Measurements from ENCODE around the gene BAHCC1.

DNA sequence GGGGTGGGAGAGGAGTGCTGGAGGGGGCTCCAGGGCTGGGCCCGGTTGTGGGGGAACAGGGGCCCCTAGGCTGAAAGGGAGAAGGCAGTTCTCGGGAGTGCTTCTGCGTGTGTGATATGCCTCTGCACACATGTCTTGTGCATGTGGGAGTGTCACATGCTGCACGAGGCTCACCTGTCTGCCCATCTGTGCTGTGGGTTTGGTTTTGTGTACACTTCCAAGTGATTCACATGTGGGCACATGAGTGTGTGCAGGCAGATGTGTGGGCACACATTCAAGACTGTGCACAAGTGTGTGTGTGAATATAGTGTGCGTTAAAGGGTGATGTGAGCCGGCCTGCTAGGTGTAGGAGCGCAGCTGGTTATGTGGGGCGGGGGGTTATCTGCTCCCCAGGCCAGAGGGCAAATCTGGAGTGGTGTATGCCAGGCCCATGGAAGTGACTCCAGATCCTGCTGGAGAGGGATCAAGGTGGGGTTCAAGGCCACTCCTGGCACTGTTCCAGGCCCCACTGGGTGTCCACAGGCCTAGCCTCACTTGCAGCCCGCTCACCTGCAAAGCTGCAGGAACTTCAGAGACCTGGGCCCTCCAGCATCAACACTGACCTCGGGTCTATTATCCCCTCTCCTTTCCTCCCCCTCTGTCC, 3.8 kb upstream of the BAHCC1 start:
- no peak for TF ChIP-seq EZH2 (IDR thresholded peaks at IDR 0.05; ENCODE audit: low read length, missing control alignments)
- TF ChIP-seq, protein P1, sequence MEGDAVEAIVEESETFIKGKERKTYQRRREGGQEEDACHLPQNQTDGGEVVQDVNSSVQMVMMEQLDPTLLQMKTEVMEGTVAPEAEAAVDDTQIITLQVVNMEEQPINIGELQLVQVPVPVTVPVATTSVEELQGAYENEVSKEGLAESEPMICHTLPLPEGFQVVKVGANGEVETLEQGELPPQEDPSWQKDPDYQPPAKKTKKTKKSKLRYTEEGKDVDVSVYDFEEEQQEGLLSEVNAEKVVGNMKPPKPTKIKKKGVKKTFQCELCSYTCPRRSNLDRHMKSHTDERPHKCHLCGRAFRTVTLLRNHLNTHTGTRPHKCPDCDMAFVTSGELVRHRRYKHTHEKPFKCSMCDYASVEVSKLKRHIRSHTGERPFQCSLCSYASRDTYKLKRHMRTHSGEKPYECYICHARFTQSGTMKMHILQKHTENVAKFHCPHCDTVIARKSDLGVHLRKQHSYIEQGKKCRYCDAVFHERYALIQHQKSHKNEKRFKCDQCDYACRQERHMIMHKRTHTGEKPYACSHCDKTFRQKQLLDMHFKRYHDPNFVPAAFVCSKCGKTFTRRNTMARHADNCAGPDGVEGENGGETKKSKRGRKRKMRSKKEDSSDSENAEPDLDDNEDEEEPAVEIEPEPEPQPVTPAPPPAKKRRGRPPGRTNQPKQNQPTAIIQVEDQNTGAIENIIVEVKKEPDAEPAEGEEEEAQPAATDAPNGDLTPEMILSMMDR (conservative IDR thresholded peaks at IDR 0.05 in 1 of 2, IDR thresholded peaks at IDR 0.05 in 1 of 2; ENCODE audit: low read depth in 1 of 2, low read length in 2 of 2), result no peak
